ENCODE data around the gene MEGF11. TPM values are rescaled to one million over a fixed set of nuclear protein-coding genes. Genes with fewer than 3 reads are reported as not detected.

MEGF11 gene
- total RNA-seq, 3 donors from 2014 or later (not counting 1 experiment from before 2014, with no cell fraction given), result not detected

DNA sequence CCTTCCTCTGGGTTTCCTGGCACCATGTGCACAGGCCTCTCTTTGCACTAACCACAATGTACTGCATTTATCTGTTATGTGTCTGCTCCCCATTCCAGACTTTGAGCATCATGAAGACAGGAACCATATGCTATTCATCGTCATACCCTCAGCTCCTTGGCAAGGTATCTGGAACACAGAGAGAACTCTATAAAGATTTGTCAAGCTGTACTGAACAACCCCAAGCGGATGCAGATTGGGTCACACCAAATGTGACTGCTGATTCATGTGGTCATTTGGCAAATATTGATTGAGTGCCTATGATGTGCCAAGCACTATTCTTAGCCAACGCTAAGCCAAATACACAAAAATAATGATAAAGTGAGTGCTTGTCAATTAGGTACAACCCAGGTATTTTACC lies 7.5 kb upstream of the MEGF11 start:
- no peak overlapping the region for H3K4me3 ChIP-seq (ENCODE audit: low read length)
- no peak for DNase-seq
- Mint-ChIP-seq H3K27ac (no peak overlapping the region), H3K4me3 (no peak overlapping the region), H3K27me3 (ENCODE audit: low read depth in 2 of 2) (peaks cover 30 to 45% of the 10 kb centered on the region in 2 donors), H3K4me1 (no peaks in the 10 kb centered on the region), H3K9me3 (no peaks in the 10 kb centered on the region), H3K36me3 (no peaks in the 10 kb centered on the region)
- H3K36me3 ChIP-seq (ENCODE audit: control insufficient read depth, insufficient read depth, low read length), result no peaks in the 10 kb centered on the region
- TF ChIP-seq, protein P1, sequence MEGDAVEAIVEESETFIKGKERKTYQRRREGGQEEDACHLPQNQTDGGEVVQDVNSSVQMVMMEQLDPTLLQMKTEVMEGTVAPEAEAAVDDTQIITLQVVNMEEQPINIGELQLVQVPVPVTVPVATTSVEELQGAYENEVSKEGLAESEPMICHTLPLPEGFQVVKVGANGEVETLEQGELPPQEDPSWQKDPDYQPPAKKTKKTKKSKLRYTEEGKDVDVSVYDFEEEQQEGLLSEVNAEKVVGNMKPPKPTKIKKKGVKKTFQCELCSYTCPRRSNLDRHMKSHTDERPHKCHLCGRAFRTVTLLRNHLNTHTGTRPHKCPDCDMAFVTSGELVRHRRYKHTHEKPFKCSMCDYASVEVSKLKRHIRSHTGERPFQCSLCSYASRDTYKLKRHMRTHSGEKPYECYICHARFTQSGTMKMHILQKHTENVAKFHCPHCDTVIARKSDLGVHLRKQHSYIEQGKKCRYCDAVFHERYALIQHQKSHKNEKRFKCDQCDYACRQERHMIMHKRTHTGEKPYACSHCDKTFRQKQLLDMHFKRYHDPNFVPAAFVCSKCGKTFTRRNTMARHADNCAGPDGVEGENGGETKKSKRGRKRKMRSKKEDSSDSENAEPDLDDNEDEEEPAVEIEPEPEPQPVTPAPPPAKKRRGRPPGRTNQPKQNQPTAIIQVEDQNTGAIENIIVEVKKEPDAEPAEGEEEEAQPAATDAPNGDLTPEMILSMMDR (IDR thresholded peaks at IDR 0.05), result no peak
- intact Hi-C loops (cut with micrococcal nuclease), result no loop called here
- no peak for ATAC-seq
- peaks cover 11% of the 10 kb centered on the region for H3K27me3 ChIP-seq (ENCODE audit: control insufficient read depth, insufficient read depth, low read length)
- 92% methylated on average over 2 of the region's 3 CpGs for WGBS (ENCODE audit: insufficient coverage)
- H3K9me3 ChIP-seq (ENCODE audit: control insufficient read depth, insufficient read depth, low read length), result no peaks in the 10 kb centered on the region
- H3K27ac ChIP-seq (ENCODE audit: low read length), result no peak overlapping the region
- H3K4me1 ChIP-seq (ENCODE audit: control insufficient read depth, insufficient read depth, low read length), result no peaks in the 10 kb centered on the region

DNA sequence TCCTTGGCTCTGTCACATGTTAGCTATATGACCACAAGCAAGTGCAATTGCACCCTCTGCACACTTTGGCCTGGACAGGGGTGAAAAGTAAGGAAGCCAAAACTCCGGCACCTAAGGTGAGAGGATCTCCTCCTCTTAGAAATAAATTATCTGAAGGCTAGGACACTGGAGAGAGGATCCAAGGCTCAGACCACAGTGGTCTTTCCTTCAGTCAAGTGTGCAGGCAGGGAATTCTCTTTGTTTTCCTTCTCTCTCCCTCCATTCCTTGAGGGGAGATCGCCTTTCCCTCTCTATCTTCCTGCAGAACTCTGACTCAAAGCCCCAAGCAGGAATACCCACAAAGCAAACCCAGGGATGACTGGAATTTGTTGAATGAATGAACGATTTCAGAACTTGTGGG lies 3.1 kb upstream of the MEGF11 start:
- H3K36me3 ChIP-seq (ENCODE audit: control insufficient read depth, insufficient read depth, low read length), result no peaks in the 10 kb centered on the region
- WGBS (ENCODE audit: insufficient coverage), result 90% methylated on average over 1 of the region's 3 CpGs
- H3K27me3 ChIP-seq (ENCODE audit: control insufficient read depth, insufficient read depth, low read length), result peaks cover 40% of the 10 kb centered on the region
- peaks cover 46 to 66% of the 10 kb centered on the region in 2 donors for H3K27me3 Mint-ChIP-seq (ENCODE audit: low read depth in 2 of 2)
- TF ChIP-seq, protein P1 (IDR thresholded peaks at IDR 0.05), result no peak
- intact Hi-C loops (cut with micrococcal nuclease), result no loop called here
- ATAC-seq (no peak), DNase-seq (no peak)
- H3K4me3 ChIP-seq (ENCODE audit: low read length), result no peak overlapping the region
- H3K9me3 Mint-ChIP-seq, result no peaks in the 10 kb centered on the region
- H3K4me1 Mint-ChIP-seq, result peaks cover 1 to 20% of the 10 kb centered on the region in 2 donors
- H3K4me3 Mint-ChIP-seq, result no peak overlapping the region
- H3K9me3 ChIP-seq (ENCODE audit: control insufficient read depth, insufficient read depth, low read length), result no peaks in the 10 kb centered on the region
- H3K4me1 ChIP-seq (ENCODE audit: control insufficient read depth, insufficient read depth, low read length), result peaks cover 23% of the 10 kb centered on the region
- H3K27ac ChIP-seq (ENCODE audit: low read length), result no peak overlapping the region
- H3K36me3 Mint-ChIP-seq, result no peaks in the 10 kb centered on the region
- H3K27ac Mint-ChIP-seq, result no peak overlapping the region

- no peaks in the 10 kb centered on the region for H3K36me3 ChIP-seq (ENCODE audit: control insufficient read depth, insufficient read depth, low read length)
- no peak overlapping the region for H3K27ac ChIP-seq (ENCODE audit: low read length)
- Mint-ChIP-seq H3K36me3 (no peaks in the 10 kb centered on the region), H3K9me3 (no peaks in the 10 kb centered on the region), H3K27ac (no peak overlapping the region), H3K4me1 (peaks cover 5 to 20% of the 10 kb centered on the region in 2 donors), H3K27me3 (ENCODE audit: low read depth in 2 of 2) (peaks cover 56 to 67% of the 10 kb centered on the region in 2 donors), H3K4me3 (peak overlapping the region; percentile 65)
- no peak overlapping the region for H3K4me3 ChIP-seq (ENCODE audit: low read length)
- 22% methylated on average over 19 of the region's 19 CpGs for WGBS (ENCODE audit: insufficient coverage)
- TF ChIP-seq, protein P1 (IDR thresholded peaks at IDR 0.05), result no peak
- intact Hi-C loops (cut with micrococcal nuclease), result no loop called here
- ATAC-seq, result no peak
- peaks cover 26% of the 10 kb centered on the region for H3K4me1 ChIP-seq (ENCODE audit: control insufficient read depth, insufficient read depth, low read length)
- peaks cover 54% of the 10 kb centered on the region for H3K27me3 ChIP-seq (ENCODE audit: control insufficient read depth, insufficient read depth, low read length)
- DNase-seq, result no peak
- no peaks in the 10 kb centered on the region for H3K9me3 ChIP-seq (ENCODE audit: control insufficient read depth, insufficient read depth, low read length)
Observed at GRCh38 chr15:66254951-66255676, 1.6 kb upstream of the MEGF11 start.
